Activated gamma-delta T cell (primary cell): ENCODE results near the gene FST.

Experiments used
- DNase-seq: peaks from one replicate; lab custom pipeline; 2025; lab: John Stamatoyannopoulos, UW

Gene FST

DNA sequence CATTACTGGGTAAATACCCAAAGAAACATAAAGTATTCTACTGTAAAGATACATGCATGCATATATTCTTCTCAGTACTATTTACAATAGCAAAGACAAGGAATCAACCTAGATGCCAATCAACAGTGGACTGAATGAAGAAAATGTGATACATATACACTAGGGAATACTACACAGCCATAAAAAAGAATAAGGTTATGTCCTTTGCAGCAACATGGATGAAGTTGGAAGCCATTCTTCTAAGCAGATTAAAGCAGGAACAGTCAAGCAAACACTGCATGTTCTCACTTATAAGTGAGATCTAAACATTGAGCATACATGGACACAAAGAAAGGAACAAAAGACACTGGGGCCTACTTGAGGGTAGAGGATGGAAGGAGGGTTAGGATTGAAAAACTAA, 40.4 kb downstream of the FST start:
- no peak for DNase-seq
